ENCODE measurements around the gene CD82.

CD82 gene, protein sequence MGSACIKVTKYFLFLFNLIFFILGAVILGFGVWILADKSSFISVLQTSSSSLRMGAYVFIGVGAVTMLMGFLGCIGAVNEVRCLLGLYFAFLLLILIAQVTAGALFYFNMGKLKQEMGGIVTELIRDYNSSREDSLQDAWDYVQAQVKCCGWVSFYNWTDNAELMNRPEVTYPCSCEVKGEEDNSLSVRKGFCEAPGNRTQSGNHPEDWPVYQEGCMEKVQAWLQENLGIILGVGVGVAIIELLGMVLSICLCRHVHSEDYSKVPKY

DNA sequence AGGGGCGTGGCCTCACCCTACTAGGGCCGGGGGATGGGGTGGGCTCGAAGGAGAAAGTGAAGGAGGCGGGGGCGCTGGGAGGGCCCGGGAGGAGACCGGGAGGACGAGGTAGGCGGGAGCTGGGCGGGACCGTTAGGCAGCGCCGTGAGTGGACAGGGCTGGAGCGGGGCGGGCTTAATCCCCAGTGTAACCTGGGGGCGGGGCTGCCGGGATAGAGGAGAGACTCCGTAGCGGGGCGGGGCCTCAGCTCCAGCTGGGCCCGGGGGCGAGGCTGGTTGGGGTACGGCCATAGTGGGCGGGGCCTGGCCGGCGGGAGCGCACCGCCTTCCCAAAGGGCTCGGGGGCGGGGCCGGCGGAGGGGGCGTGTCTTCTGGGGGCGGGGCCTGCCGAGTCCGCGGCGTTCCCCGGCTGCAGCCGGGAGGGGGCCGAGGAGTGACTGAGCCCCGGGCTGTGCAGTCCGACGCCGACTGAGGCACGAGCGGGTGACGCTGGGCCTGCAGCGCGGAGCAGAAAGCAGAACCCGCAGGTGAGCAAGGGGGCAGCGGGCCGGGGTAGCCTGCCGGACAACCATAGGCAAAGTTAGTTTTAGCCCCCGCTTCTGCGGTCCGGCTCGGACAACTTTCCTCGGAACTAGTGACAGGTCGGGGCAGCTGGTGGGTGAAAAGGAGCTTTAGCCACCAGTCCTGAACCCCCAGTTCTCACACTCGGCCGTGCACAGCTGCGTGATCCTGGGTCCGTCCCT lies at the start of gene CD82:
TSS of gene CD82 (plus strand) at position 453 of the 742 bp plus-strand sequence. CDS start 29,000 bp downstream, outside the sequence.
- DNase-seq = peak; percentile 99

DNA sequence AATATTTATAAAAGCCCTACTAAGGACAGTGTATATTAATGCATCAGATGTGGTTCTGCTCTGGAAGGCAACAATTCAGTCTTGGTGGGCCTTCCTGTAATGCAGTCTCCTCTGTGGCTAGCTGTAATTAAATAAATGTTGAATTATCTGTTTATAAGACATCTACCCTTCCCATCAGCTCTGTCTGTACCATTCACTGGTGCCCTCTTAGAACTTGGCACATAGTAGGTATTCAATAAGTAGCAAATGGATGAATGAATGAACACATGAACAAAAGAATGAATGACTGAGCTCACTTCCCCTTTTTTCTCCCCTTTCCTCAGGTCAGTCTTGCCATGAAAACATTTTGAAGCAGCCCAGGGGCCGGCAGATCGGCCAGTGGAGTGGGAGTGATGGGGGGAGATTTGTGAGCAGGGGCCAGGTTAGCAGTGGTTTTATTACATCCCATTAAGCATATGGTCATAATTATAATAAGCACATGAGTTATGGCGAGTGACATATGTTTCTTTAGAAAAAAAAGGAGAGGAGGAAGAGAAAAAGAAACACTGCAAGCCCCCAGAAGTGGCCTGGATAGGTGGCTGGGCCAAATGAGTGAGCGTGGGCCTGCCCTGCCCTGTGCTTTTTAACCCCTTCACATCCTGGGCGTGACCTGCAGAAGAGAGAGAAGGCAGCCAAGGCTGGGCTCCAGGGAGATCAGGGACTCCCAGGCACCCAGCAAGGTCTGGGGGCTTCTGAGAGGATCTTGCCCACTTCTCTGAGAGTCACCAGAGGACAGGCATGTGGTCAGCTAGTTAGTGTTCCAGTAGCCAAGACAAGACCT lies 48.6 kb upstream of the CD82 start:
- DNase-seq = no peak

DNA sequence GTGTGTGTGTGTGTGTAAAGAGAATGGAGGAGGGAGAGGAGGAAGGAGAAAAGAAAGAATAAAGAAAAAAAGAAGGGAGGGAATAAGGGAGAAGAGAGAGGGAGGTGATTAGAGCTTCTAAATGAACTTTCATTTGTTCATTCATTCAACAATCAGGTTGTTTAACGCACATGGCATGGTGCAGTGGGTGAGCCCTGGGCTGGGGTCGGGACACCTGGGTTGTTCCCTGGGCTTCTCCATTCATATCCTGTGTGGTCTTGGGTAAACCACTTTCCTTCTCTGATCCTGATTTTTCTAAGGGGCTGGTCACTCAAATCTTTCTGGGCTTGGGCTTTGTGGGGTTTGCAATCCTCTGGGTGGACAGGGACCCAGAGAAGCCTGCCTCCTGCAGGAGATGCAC lies 47.9 kb upstream of the CD82 start:
- no peak for DNase-seq

DNA sequence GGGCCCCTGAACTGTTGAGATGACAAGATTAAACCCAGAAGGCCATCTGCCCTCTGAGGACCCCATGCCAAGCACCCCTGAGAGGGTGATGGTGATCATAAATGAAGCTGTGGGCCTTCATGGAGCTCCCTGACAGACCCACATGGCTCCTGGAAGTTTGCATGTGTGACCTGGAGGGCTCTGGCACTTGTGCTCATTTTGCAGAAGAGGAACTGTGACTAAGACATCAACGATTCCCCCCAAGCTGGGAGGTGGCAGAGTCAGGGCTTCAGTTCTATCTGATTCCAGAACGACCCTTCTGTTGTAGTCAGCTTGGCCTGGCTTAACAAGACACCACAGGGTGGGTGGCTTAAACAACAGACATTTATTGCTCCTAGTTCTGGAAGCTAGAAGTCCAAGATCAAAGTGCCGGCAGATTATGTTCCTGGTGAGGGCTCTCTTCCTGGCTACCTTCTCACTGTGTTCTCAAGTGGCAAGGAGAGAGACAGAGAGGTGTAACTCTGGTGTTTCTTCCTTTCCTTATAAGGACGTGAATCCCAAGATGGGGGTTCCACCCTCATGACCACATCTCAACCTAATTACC lies 46.4 kb upstream of the CD82 start:
- DNase-seq = no peak

DNA sequence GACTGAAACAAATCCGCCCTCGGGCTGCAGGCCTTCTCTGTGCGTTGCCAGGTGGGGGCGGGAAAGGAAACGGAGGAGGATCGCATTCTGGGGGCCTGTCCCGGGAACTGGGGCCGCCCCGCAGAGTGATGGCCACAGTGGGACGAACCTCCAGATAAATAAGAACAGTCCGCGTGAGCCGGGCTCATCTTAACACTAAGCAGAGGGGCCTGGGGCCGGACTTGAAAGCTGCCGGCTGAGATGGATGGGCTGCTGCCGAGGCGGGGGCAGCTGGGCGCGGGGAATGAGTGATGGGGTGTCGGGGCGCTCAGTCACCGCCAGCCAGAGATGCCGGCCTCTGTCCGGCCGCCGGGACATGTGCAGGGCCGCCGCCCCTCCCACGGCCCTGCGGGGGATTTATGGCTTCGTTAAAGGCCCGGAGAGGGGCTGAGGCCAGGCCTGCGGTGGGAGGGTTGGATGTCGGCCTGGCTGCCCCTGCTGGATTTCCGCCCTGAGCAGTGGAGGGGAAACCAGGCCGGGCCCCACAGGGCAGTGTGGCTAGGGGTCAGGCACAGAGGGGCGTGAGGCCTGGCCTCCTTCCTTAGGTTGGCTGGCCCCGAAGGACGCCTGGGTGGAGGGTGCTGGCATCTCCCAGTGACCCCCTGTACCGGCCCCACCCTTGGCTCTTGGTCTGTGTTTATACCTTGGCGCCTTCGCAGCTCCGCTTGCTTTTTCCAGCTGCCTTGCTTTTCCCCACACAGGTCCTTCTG lies 45.3 kb upstream of the CD82 start:
- no peak for DNase-seq

DNA sequence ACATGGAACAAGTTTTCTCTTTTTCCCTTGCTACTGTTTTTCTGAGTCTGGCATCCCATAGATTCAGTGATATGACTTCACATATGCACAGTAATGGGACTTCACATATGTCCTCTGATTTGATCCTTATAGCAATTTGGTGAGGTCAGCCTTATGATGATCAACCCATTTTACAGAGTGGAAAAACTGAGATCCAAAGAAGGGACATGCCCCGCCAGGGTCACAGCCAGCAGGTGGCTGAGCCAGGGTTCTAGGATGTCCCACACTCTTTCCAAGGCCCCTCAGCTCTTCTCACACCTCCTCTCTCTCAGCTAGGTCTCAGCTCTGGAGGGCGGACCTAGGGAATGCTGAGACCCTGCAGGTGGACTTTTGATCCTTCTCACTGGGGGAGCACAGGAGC lies 44.3 kb upstream of the CD82 start:
- DNase-seq = no peak

DNA sequence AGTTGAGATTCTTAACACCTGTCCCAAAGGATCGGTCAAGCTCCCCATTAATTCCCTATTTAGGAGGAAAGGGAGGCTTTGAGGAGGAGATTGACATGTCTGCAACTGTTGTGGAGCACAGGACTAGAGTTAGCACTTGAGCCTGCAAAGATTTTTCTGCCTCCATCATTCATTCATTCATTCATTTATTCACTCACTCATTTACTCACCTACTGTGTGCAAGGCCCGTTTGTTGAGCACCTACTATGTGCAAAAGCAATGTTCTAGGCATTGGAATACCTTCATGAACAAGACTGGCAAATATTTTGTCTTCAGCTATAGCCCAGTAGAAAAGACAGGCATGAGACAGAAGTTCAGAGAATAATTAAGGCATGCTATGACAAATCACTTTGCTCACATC lies 43.2 kb upstream of the CD82 start:
- no peak for DNase-seq

DNA sequence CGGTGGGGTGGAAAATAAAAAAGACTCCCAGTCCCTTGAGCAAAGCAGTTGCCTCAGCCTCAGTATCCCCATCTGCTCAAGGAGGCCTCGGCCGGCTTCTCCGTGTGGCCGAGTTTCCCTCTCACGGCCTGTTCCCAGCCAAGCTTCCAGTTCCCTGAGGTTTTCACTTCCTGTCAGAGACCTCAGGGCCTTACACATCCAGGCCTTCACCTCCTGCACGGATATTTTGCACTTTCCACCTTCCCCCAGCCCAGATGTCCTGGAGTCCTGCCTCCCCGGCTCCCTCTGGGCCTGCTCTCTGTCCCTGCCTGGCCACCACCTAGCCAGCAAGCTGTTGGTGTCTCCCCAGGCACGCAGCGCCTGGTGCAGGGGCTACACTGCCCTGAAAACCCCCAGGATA lies 41.1 kb upstream of the CD82 start:
- no peak for DNase-seq

DNA sequence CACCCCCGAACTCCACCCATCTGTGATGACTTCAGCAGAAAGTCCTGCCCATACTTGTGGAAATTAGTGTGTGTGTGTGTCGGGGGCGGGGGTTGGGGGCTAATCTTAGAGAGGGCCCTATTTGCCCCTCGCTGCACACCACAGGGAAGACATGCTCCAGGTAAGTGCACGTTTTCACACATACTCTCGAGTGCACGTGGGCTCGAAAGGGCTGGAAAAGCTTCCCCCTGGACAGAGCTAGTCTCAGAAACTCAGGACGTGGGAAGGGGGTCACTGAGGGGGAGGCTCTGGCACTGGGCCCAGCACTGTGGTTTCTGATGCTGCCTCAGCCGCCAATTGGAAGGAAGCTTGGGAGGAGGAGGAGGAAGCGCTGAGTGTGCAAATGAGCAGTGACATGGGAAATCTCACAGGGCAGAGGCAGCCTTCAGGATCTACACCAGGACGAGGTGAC lies 40.7 kb upstream of the CD82 start:
- DNase-seq = no peak

DNA sequence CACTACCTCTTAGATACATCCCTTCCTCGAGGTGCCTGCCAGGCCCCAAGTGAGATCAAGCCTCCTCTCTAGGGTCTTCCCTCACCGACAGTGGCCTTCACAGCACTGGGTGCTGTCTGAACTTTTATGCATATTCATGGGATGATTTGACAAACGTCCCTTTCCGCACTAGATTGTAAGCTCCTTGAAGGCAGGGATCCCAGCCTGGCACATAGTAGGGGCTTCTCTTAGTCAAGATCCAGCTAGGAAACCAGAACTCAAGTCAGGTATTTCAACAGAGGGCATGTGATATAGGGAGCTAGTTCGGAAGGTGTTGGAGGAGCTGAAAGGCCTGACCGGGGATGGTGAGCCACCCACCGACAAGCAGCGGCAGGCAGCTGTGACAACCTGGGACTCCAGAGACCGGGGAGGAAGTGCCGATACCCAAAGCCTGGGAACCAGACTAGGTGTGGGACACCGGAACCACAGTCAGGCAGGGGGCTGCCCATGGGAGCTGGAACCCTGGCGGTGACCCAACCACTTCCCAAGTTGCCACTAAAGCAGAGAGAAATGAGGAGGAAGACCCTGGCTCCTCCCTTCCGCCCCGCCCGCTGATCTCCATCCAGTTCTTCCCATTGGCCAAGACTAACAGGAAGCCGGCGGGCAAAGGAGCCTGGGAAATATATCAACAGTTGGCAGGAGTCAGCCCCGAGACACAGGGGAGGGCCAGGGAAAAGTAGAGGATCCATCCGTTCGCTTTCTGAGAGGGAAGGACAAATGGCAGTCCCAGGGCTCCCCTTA lies 39.8 kb upstream of the CD82 start:
- DNase-seq = no peak

DNA sequence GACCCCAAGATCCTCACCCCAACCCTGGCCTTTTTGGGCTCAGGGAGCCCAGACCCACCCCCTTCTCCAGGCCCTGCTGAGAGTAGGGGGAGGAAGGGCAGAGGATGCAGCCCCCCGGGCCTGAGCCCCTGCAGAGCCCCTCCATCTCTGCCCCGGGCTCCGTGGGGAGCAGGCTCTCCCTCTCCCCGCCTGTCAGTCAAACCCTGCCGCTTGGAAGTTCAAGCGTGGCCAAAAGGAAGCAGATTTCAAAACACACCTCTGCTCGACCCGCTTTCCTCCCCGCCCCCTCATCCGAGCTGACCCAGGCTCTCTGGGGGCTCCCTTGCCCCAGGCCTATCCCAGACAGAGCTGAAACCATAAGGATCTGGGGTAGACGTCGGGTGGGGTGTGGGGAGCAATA lies 39.0 kb upstream of the CD82 start:
- DNase-seq = no peak

DNA sequence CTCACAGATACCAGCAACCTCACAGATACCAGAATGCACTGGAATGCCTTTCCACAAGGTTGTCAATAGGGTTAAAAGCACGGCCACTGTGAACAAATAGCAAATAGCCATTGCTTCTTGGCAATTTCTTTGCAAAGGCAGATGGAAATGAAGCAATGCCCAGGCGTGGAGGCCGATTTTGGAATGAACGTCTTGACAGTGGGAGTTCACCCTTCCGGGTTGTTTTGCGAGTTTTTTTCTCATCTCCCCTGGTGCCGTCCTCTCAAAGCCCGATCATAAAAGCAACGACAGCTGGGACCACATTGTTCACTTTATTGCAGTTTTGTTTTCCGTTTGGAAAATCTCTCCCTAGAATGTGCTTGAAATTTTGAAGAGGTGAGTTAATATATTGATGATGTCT lies 38.0 kb upstream of the CD82 start:
- no peak for DNase-seq

DNA sequence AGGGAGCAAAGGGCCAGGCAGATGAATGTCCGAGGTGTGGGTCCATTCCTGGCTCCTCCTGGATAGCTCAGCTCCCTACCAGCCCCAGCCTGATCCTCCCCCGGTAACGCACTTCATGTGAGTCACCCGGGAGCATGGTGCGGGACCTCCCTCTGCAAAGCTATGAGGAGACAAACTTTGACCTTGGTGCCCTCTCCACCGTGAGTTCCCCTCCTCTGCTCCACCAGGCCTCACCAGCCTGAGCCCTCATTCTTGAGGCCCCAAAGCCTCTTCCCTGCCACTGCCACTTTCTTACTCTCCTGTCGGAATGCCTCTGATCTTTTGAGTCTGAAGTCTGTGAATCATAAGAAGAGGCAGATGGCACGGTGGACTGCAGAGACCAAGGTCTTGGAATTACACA lies 37.4 kb upstream of the CD82 start:
- DNase-seq = no peak

DNA sequence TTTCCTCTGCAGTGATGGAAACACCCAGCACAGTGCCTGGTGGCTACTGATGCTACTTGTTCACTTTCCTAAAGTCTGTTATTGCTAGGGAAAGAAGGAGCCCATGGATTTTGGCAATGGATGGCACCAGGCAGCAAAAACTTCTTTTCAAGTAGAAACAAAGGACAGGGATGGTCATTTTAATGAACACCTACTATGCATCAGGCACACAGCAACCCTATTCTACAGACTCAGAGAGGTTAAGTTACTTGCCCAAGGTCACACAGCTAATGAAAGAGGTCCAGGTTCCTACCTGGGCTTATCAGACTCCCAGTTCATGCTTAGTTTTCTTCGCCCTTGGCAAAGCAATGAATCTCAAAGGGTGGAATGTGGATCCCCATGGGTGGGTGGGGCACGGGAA lies 36.9 kb upstream of the CD82 start:
- DNase-seq = no peak

DNA sequence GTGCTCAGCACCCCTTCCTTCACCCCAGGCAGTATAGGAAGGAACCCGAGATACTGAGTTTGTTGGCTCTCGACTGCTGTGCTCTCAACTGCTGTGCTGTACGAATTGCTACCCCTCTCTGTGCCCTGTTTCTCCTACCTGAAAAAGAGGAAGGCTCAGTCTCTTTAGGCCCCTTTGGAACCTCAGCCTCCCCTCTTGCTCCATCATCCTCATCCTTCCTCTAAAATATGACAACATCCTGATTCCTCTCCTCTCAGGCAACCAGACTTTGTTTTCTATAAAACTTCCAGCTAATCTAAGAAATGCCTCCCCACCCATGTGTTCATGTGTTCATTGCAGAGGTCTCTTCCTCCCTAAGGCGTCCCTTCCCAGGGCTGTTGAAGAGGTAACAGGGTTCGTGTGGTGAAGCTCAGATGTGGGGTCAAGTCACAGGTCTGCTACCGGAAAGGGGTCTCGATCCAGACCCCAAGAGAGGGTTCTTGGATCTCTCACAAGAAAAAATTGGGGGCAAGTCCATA lies 35.5 kb upstream of the CD82 start:
- DNase-seq = no peak

DNA sequence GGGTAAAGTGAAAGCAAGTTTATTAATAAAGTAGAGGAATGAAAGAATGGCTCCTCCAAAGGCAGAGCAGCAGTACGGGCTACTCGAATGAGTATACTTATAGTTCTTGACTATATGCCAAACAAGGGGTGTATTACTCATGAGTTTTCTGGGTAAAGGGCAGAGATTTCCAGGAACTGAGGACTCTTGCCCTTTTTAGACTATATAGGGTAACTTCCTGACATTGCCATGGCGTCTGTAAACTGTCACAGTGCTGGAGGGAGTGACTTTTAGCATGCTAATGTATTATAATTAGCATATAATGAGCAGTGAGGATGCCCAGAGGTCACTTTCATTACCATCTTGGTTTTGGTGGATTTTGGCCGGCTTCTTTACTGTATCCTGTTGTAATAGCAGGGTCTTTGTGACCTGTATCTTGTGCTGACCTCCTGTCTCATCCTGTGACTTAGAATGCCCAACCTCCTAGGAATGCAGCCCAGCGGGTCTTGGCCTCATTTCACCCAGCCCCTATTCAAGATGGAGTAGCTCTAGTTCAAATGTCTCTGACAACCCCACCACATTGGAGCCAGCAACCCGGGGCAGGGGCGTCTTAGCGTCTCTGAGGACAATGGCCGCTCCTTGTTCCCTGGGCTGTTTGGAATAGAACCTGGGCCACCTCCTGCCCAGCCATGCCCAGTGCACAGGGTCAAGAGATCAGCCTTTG lies 34.9 kb upstream of the CD82 start:
- peak in 1 of 2 experiments; percentile 32 for DNase-seq

DNA sequence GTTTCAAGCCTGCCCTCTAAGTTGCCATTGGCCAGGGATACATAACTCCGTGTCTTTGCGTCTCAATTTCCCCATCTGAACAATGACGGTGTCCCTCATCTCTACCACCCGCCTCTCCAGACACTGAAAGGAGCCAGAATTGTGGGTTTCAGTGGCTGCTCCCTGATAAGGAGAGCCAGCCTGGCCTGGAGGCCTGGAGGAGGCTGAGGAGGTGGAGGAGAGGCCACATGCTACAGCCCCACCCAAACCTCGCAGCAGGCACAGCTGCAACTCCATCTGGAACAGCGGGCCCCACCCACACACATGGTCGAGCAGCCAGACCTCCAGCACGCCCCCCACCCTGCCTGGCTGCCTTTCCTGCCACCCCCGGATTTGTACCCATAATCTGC lies 34.4 kb upstream of the CD82 start:
- DNase-seq = no peak

DNA sequence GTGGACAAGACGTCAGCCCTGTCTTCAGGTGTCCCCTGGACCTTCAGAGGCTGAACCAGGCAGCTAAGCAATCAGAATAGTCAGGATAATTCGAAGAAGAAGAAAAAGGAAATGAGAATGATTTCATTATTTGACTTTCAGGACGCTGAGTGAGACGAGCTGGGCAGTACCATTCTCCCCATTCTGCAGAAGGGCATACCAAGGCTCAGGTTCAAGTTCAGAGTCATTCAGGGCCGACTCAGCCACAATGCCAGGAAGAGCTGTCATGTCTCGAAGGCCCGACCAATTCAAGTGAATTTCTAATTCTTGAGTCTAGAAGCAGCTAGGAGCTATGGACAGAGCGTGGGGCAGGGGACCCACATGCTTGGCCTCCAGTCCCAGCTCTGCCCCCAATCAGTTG lies 33.8 kb upstream of the CD82 start:
- DNase-seq = no peak

DNA sequence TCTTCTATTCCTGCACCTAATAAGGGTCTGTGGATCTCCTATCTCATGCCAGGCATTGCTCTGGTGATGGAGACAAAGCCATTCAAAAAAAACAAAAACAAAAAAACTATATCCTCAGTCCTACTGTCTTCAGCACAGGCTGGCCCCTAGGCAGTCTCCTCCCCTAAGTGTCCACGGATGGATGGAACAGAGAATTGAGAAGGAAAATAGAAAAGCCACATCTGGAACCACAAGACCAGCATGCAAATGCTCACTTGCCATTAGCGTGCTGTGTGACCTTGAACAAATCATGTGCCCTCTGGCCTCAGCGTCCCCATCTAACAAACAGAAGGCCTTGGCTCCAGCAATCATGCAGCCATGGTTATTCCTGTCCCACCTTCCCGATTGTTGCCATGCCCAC lies 32.7 kb upstream of the CD82 start:
- DNase-seq = no peak

DNA sequence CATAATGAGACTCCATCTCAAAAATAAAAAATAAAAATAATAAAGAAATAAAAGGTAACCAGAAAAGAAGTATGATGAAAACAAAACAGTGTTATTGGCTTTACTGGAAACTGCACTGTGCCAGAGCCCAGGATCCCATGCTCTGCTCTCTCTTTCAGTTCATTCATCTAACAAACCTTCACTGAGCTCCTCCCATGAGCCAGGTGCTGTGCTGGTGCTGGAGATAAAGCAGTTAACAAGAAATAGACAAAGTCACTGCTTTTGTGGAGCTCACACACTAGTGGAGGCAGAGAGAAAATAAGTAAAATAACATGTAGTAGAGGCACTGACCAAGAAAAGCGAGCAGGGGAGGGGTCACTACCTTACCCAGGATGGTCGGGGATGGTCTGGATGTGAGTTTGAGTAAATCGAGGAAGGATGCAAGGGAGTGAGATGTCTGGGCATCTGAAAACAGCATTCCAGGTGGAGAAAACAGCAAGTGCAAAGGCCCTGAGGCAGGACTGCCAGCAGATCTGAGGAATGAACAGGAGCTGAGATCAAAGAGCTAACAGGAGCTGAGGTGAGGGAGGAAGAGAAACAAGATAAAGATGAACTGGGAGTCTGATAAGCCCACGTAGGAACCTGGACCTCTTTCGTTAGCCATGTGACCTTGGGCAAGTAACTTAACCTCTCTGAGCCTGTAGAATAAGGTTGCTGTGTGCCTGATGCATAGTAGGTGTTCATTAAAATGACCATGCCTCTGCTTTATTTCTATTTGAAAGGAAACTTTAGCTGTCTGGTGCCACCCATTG lies 31.3 kb upstream of the CD82 start:
- no peak for DNase-seq
